ENCODE results near the gene NMNAT2. TPM values are rescaled to one million over a fixed set of nuclear protein-coding genes. Genes with fewer than 3 reads are reported as not detected.

The NMNAT2 gene
- total and polyA plus RNA-seq, 2 of the 8 experiments (the other 6 are each of a cell fraction or from before 2014, with no cell fraction given), result 6.5 to 20.9 TPM

GRCh38 chr1:183319606-183320005 is 98.6 kb downstream of the NMNAT2 start (continued):
- TF ChIP-seq CHD7 (IDR thresholded peaks at IDR 0.05; ENCODE audit: insufficient replicate concordance, low read length) (no peak), CHD2 (IDR thresholded peaks at IDR 0.05; ENCODE audit: low read length) (no peak), USF2 (IDR thresholded peaks at IDR 0.05; ENCODE audit: low read length) (no peak), SP2 (IDR thresholded peaks at IDR 0.05; ENCODE audit: low read length) (no peak), POLR2AphosphoS5 (IDR thresholded peaks at IDR 0.05; ENCODE audit: low read depth, low read length) (no peak), NRF1 (IDR thresholded peaks at IDR 0.05; ENCODE audit: low read depth, low read length) (no peak)
